SH-SY5Y (cell line): ENCODE results near the gene NME7.

Experiments
- GATA2 ChIP-seq: IDR thresholded peaks from 2 replicates; pipeline ENCODE4 v1.6.1; 2011; ENCODE audit warnings: mild to moderate bottlenecking, low read depth, low read length
- GATA3 ChIP-seq: IDR thresholded peaks from 2 replicates; pipeline ENCODE4 v1.6.1; 2011; ENCODE audit warnings: low read depth, mild to moderate bottlenecking, low read length, moderate library complexity

- no peak for TF ChIP-seq GATA2
- no peak for TF ChIP-seq GATA3
Observed at GRCh38 chr1:169119405-169119804, 248.2 kb downstream of the NME7 start.
